A549 (cell line): ENCODE measurements around the gene ISG15. TPM values are rescaled to one million over a fixed set of nuclear protein-coding genes. Genes with fewer than 3 reads are reported as not detected.

Experiments used
- ATAC-seq, 2 experiments: fragments of 200-7000 bp in 1 of 2; fragments of >200 bp in 1 of 2; cut with Nextera tagmentation in 1 of 2; cut with Tn5 transposase in 1 of 2; 3 replicates each; pipeline versions ENCODE4 v1.8.0 to v1.9.1; 2018 to 2020; ENCODE audit warnings: mild to moderate bottlenecking in 1 of 2, moderate library complexity in 1 of 2
- CTCF ChIA-PET: fragments of 300-600 bp; sonication (Branson Sonifier 250); formaldehyde crosslinking; extraction: SDS; loops from one replicate; lab custom pipeline; 2021; ENCODE audit warnings: antibody characterized with exemption, inconsistent platforms; lab: Yijun Ruan, JAX
- POLR2A ChIA-PET: fragments of 350-600 bp; formaldehyde crosslinking; extraction: SDS; loops from one replicate; lab custom pipeline; 2021; ENCODE audit warnings: antibody characterized with exemption, inconsistent platforms; lab: Yijun Ruan, JAX
- DNase-seq, 2 experiments: peaks; one replicate each; pipeline versions ENCODE4 v3.0.0 to v3.0.0-alpha.2; 2011 to 2016; ENCODE audit warnings: low read depth in 1 of 2, low spot score in 1 of 2
- FAIRE-seq: peaks from 2 replicates; lab custom pipeline; 2011; peaks lifted over from hg19 to GRCh38; lab: Jason Lieb, UNC
- H3K27ac ChIP-seq, 2 experiments: fragments of >200 bp; sonication (Bioruptor Twin); formaldehyde crosslinking; 3 replicates each; pipeline ENCODE4 v1.5.1; 2016 to 2017
- H3K4me1 ChIP-seq: fragments of >200 bp; sonication (Bioruptor Twin); formaldehyde crosslinking; 3 replicates; pipeline ENCODE4 v1.6.1; 2016
- H3K4me2 ChIP-seq: fragments of >200 bp; sonication (Bioruptor Twin); formaldehyde crosslinking; 3 replicates; pipeline ENCODE4 v1.6.1; 2016
- H3K4me3 ChIP-seq: fragments of >200 bp; sonication (Bioruptor Twin); formaldehyde crosslinking; 3 replicates; pipeline ENCODE4 v1.5.1; 2016
- H3K9me3 ChIP-seq: fragments of >200 bp; sonication (Bioruptor Twin); formaldehyde crosslinking; 3 replicates; pipeline ENCODE4 v1.6.1; 2016
- CHD2 ChIP-seq: fragments of 150-350 bp; IDR thresholded peaks from 2 replicates; pipeline ENCODE4 v1.6.1; 2014; ENCODE audit warnings: low read length; ENCODE audit not compliant: partially characterized antibody
- ESRRA ChIP-seq: fragments of 150-350 bp; IDR thresholded peaks from 2 replicates; pipeline ENCODE4 v1.6.1; 2014; ENCODE audit warnings: mild to moderate bottlenecking, low read length, borderline replicate concordance
- FOSL2 ChIP-seq, 2 experiments: fragments of 450-650 bp in 1 of 2; fragments of >200 bp in 1 of 2; sonication (Bioruptor Twin) in 1 of 2; formaldehyde crosslinking; IDR thresholded peaks; 2 replicates each; pipeline versions ENCODE4 v1.5.0 to v1.6.1; 2016 to 2020; ENCODE audit warnings: mild to moderate bottlenecking in 1 of 2, moderate library complexity in 1 of 2
- JUN ChIP-seq, 2 experiments: fragments of >200 bp; sonication (Bioruptor Twin); formaldehyde crosslinking; IDR thresholded peaks; 2 replicates in 1 of 2; 3 replicates in 1 of 2; pipeline ENCODE4 v1.6.1; 2016 to 2017
- MAZ ChIP-seq: fragments of 150-350 bp; IDR thresholded peaks from 2 replicates; pipeline ENCODE4 v1.6.1; 2014; ENCODE audit warnings: antibody characterized with exemption, low read depth, low read length, borderline replicate concordance
- MYC ChIP-seq: IDR thresholded peaks from 2 replicates; pipeline ENCODE4 v1.6.1; 2012; ENCODE audit warnings: mild to moderate bottlenecking, inconsistent platforms, low read length, improper control_type of control experiment, borderline replicate concordance
- RARB ChIP-seq: fragments of 250-450 bp; sonication (Bioruptor Pico); IDR thresholded peaks from 2 replicates; pipeline ENCODE4 v1.8.0; 2021; ENCODE audit warnings: mild to moderate bottlenecking, moderate library complexity
- RFX5 ChIP-seq: fragments of 450-650 bp; IDR thresholded peaks from 2 replicates; pipeline ENCODE4 v1.7.1; 2014; ENCODE audit warnings: antibody characterized with exemption, mild to moderate bottlenecking, moderate library complexity
- SREBF2 ChIP-seq: fragments of 450-650 bp; IDR thresholded peaks from 2 replicates; pipeline ENCODE4 v1.6.1; 2014; ENCODE audit warnings: mild to moderate bottlenecking, moderate library complexity
- TP53 ChIP-seq: fragments of 250-450 bp; sonication (Bioruptor Pico); IDR thresholded peaks from 2 replicates; pipeline ENCODE4 v1.5.0; 2021; ENCODE audit warnings: mild to moderate bottlenecking, moderate library complexity
- ZC3H11A ChIP-seq: fragments of 450-650 bp; IDR thresholded peaks from 2 replicates; pipeline ENCODE4 v1.6.1; 2014; ENCODE audit warnings: antibody characterized with exemption, mild to moderate bottlenecking
- ZNF302 ChIP-seq: fragments of 250-450 bp; sonication (Bioruptor Pico); IDR thresholded peaks from 2 replicates; pipeline ENCODE4 v1.9.0; 2021; ENCODE audit warnings: inconsistent platforms, mild to moderate bottlenecking, moderate library complexity
- WGBS: methylation state at CpG from one replicate; pipeline ENCODE4 v1.1.6; 2017; ENCODE audit errors: missing lambda C conversion rate; 5-methylcytosine and 5-hydroxymethylcytosine counted together
- polyA plus RNA-seq, 4 experiments: library from polyadenylated mRNA; depleted of rRNA in 3 of 4; stranded (reverse); fragments of >200 nt; fragmentation: RNase III in 1 of 4; extraction: RNeasy Plus Mini Kit Qiagen cat#74134 plus additional on column Dnase treatment in 1 of 4; gene quantifications; 2 replicates in 3 of 4; 3 replicates in 1 of 4; pipeline ENCODE4 v1.2.3, GENCODE V29; 2011 to 2017
- TF ChIP-seq, protein P1 (sequence below): IDR thresholded peaks from 2 replicates; pipeline ENCODE4 v1.6.1; 2012; ENCODE audit warnings: low read depth, borderline replicate concordance
- TF ChIP-seq, protein P2 (sequence below): IDR thresholded peaks from 2 replicates; pipeline ENCODE4 v1.6.1; 2012

The ISG15 gene
- polyA plus RNA-seq, 2 of the 4 experiments (the other 2 are of a cell fraction), result 4.6 to 11.2 TPM

DNA sequence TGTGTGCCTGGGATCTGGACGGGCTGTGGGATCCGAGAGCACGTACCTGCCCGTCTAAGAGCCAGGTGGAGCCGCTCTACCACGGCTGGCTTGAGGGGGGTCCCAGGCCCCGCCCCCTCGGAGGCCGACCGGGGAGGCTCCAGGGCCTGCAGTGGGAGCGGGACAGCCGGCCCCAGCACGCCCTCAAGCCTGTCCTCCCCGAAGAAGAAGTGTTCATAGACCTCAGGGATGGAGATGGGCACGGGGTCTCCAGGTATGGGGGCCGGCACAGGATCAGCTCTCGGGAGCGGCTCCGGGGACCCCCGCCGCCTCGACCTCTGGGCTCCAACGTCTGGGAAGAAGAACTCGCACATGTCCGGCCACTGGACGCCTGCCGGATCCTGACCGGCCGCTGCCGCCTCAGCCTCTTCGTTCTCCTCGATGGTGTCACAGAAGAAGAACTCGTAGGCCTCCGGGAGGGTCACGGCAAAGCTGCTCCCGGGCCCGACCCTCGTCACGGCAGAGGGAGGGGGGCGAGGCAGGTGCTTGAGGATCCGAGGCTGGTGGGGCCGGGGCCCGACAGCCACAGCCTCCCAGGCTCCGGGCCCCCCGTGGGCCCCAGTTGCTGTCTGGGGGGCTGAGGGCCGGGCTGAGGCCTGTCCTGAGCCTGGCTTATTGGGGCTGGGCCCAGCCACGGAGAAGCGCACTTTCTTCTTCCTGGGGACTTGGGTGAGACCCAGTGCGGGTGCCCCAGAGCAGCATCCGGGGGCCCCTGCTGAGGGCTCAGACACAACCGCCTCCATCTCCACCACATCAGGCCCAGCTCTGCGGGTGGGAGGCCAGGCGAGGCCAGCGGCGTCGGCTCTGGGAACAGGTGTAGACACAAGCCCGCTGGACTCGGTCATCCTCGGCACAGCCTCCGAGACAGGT lies 34.2 kb upstream of the ISG15 start (continued):
- TF ChIP-seq, protein P1, sequence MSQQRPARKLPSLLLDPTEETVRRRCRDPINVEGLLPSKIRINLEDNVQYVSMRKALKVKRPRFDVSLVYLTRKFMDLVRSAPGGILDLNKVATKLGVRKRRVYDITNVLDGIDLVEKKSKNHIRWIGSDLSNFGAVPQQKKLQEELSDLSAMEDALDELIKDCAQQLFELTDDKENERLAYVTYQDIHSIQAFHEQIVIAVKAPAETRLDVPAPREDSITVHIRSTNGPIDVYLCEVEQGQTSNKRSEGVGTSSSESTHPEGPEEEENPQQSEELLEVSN, result no peak
- no peak for TF ChIP-seq ESRRA
- no peak for TF ChIP-seq FOSL2 (IDR thresholded peaks at IDR 0.05)
- no peak for TF ChIP-seq FOSL2 (CRISPR knock-in tag; IDR thresholded peaks at IDR 0.05)
- TF ChIP-seq, all 56 proteins: peak for 0

DNA sequence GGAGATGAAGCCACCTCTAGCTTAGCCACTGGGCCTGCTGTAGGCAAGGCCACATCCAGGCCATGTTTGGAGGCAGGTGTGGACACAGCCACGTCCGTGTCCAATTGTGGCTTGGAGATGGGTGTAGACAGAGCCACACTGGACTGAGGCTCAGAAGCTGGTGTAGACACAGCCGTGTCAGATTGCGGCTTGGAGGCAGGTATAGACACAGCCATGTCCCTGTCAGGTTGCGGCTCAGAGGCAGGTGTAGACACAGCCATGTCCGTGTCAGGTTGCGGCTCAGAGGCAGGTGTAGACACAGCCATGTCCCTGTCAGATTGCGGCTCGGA lies 33.6 kb upstream of the ISG15 start:
- FAIRE-seq, result no peak

DNA sequence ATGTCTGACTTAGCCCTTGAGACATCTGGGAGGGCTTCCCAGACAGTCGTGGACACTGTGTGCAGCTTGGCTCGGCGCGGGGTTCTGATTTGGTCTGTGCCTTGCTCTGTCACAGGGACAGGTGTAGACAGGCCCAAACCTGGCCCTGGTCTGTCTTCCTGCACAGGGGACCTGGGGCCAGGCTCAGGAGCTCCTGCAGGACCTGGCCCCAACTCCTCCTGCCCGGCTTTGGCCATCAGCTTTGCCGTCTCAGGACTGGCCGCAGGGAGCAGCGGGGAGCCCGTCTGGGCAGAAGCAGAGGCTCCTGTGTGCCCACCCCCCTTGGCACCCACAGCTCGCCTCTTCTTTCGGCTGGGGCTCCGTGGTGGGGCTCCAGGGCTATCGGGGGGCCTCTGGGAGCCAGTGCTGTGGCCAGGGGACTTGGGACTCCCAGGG lies 33.1 kb upstream of the ISG15 start:
- ChIA-PET POLR2A (no interaction called here), CTCF (interaction anchor here (1.4 to 7.6 kb wide), 5 partner anchors 12 to 311 kb away, joined by 5 to 126 read pairs (median 29); no protein-coding TSS in a partner anchor)
- DNase-seq (no peak), ATAC-seq (no peak), FAIRE-seq (no peak)
- 50% methylated on average over 2 of the region's 13 CpGs for WGBS
- Histone ChIP-seq H3K9me3 (no peaks in the 10 kb centered on the region), H3K4me3 (no peak overlapping the region), H3K4me1 (peaks cover 7% of the 10 kb centered on the region; the same call in 1 of the 3 replicates), H3K27ac (no peak overlapping the region), H3K4me2 (no peak overlapping the region)
- TF ChIP-seq RFX5 (no peak), MAZ (no peak), SREBF2 (no peak), JUN (IDR thresholded peaks at IDR 0.05) (no peak), MYC (no peak)
- TF ChIP-seq, protein P2, sequence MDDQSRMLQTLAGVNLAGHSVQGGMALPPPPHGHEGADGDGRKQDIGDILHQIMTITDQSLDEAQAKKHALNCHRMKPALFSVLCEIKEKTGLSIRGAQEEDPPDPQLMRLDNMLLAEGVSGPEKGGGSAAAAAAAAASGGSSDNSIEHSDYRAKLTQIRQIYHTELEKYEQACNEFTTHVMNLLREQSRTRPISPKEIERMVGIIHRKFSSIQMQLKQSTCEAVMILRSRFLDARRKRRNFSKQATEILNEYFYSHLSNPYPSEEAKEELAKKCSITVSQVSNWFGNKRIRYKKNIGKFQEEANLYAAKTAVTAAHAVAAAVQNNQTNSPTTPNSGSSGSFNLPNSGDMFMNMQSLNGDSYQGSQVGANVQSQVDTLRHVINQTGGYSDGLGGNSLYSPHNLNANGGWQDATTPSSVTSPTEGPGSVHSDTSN, result no peak

More for the DNA sequence above, 33.6 kb upstream of the ISG15 start:
- Histone ChIP-seq H3K27ac (no peak overlapping the region), H3K4me2 (no peak overlapping the region), H3K4me3 (no peak overlapping the region), H3K4me1 (peaks cover 7% of the 10 kb centered on the region; the same call in 1 of the 3 replicates)
- CTCF ChIA-PET, result interaction anchor here (6.2 to 7.6 kb wide), 2 partner anchors 23 to 83 kb away, joined by 52 to 126 read pairs; no protein-coding TSS in a partner anchor
- WGBS, result 92% methylated on average over 5 of the region's 9 CpGs
- TF ChIP-seq ZC3H11A (no peak), ZNF302 (no peak), CHD2 (no peak), RARB (CRISPR knock-in tag) (no peak), TP53 (no peak), SREBF2 (no peak)
- TF ChIP-seq, protein P2, result no peak
- TF ChIP-seq, all 56 proteins: peak for 0
- no peak for DNase-seq
- POLR2A ChIA-PET, result no interaction called here
- ATAC-seq, result no peak
- no peaks in the 10 kb centered on the region for H3K9me3 ChIP-seq
